Activated naive CD4-positive, alpha-beta T cell treated with anti-CD3 and anti-CD28 coated beads, Interleukin-2, amount 10 ng/mL, durations not matched to agents 5 hours and 36 hours (primary cell): Measurements from ENCODE around the gene ATP6V1E1. TPM values are rescaled to one million over a fixed set of nuclear protein-coding genes. Genes with fewer than 3 reads are reported as not detected.

Experiments
- total RNA-seq, 2 experiments: library from RNA; stranded (reverse); gene quantifications; one replicate each; pipeline ENCODE4 v1.2.3, GENCODE V29; 2021

Gene ATP6V1E1
- total RNA-seq, result 10 to 100 TPM; 79.7 to 83.0 TPM

DNA sequence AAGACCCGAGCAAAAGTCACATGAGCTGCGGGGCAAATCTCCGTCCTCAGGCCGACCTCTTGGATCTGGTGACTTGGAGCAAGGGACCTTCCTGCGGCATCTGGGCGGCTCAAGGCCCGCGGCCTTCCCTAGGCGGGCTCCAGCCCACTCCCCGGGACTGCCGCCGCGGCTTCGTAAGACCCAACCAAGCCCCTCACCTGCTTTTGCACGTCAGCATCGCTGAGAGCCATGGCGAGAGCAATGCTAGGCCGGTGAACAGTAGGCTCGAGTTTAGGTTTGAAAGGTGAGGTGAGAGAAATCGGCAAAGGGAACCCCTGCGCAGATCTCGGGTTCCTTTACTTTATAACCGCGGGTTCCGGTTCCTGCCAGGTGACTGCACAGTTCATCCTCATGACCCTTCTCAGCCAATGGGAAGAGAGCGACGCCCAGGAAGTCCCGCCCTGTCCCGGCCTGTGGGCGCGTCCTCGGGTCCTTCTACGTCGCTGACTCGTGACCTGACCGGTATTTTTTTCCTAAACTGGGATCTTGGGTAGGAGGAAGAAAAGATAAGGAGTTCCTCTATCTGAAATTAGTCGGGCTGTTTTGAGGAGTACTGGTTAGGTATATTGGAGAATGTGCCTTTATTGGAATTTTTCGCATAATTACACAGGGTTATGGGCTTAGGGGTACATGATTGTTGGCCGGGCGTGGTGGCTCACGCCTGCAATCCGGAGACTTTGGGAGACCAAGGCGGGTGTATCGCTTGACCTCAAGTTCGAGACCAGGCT, at the start of gene ATP6V1E1:
Gene ATP6V1E1, minus strand, starts transcription at position 344 of the 767 bp plus-strand sequence. Its CDS starts 114 bp downstream, at position 230.

DNA sequence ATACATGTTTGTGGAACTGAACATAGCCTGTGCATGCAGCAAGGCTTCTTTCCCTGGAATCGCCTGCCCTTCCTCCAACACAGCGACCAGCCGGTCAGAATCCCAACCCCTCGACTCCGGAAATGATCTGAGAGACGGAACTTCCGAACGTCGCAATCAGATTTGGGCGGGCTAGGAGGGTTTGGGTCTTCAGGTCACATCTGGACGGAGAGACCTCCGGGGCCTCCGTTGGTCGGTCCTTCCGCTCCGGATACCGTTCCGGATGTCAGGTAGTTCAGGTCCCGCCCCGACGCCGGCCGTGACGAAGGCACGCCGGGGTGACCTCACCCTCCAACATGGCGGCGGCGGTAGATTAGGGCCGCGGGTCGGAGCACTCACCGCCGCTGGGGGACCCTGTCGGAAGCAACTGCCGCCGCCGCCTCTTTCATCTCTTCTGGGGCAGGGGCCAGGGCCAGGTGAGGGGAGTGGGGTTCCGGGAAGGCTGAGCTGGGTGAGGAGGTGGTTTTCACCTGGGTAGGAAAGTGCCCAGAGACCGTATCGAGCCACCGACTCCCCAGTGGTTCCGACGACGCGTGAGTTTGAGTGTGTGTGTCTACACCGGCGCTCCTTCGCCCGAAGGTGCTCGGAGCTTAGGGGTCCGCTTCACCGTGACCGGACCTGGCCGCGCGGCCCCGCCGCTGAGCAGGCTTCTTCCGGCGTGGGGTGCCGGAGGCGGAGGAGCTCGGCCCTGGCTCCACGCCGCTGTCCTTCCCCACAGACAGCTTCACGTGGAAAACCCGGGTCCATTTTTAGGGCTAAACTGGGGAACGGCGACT, 10.1 kb upstream of the ATP6V1E1 start, which contains the start of gene BCL2L13:
Gene BCL2L13, plus strand, starts transcription at position 326 of the 815 bp plus-strand sequence. CDS start 16,955 bp downstream, outside the sequence.

DNA sequence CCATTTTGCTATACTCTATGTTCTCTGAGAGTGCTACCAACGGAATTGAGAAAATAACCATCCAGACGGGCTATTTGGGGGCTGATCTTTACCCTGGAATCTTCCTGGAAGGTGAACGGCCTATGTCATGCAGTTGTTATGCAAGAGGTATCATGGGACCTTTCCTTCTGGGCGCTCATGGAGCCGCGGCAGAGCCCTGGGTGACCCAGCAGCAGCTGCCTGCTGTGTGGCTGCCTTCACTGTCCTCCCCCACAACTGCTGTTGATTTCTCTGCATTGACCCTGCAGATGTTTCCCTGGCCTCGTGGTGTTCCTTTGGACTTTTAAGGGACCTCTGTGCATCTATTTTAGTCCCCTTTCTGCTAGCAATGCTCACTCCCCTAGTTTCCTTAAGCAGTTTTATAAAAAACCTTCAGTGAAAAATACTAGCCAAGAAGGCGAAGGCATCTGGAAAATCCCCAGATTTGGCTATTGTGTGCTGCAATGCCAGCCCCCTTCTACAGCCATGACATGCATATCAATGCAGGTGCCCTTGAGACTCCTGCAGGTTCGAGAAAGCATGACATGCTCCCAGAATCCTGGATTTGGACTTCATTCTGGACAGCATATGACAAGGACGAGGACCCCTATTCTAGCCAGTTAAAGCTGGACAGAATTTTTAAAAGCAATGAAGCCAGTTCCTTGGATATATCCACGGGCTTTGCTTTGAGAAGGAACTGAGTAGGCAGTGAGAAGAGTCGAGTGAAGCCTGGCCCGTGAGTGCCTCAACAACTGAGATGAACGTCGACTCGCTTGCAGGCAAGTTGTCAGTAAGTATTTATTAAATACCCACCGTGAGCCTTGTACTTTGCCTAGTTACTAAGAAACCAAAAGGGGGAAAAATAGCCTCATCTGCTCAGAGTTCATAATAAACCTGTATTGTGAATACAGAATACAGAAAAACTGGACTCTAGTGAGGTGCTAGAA, 65.4 kb downstream of the ATP6V1E1 start, which contains the start of gene SLC25A18:
Gene SLC25A18, plus strand, starts transcription at position 593 of the 965 bp plus-strand sequence. CDS start 16,447 bp downstream, outside the sequence.

Other genes with a start within 250 kb of the ATP6V1E1 start
- gene SLC25A18, start 65.3 kb downstream of the ATP6V1E1 start, total RNA-seq, result not detected
- 10 to 100 TPM; 29.6 to 30.0 TPM for gene BCL2L13, start 10.0 kb upstream of the ATP6V1E1 start, total RNA-seq
- gene BID, start 145.7 kb upstream of the ATP6V1E1 start, total RNA-seq, result 10 to 100 TPM; 38.7 to 42.1 TPM